ENCODE measurements around the gene SGO1.
A peak's percentile ranks its signal among the peaks of the same experiment; 100 is the strongest.
"Not testable (repeated sequence)": the region's sequence is repeated elsewhere in the genome, so short reads cannot be mapped to it uniquely, and the experiment has no call there.

The SGO1 gene

DNA sequence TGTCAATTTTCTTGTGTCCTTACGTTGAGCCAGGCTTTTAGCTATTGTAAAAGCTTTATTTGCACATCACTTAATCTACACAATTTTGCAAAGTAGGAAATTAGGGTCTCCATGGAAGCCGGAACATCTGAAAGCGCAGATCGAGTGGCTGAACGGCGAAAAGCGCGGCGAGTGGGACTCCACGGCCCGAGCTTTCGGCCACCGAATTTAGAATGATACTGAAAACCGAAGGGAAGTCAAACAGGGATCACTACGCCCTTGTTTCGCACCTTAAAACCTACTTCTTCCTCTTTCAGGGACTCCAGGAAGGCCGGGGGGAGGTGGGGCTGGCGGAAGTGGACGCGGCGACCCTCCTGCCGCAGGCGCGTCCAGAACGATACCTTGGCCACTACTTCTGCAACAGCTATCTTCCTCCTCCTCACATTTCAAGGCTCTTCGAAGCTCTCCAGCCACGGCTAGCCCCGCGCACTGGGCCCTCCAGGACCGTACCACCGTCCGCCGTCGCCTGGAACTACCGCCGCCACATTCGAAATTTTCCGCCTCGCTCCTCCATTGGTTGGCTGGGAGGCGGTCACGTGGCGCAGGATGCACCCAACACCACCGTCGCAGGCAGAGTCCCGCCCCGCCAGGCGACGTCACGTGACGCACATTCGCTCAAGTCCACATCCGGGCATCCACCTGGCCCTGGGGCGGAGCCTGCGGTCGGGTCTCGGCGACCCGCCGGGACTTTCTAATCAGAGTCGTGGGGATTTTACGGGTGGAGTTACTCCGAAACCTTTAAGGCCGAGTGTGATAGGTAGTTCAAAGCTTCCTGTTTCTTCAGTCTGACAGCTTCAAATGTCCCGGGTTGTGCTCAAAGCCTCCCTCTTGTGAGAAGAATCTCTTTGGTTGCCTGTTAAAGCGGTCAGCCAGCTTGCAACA, at the start of gene SGO1:
Gene SGO1 (minus strand): TSS at position 528 of the 921 bp plus-strand sequence. CDS start 2,179 bp downstream, outside the sequence.
- peak; percentile 99 for DNase-seq (ENCODE audit: low spot score)

DNA sequence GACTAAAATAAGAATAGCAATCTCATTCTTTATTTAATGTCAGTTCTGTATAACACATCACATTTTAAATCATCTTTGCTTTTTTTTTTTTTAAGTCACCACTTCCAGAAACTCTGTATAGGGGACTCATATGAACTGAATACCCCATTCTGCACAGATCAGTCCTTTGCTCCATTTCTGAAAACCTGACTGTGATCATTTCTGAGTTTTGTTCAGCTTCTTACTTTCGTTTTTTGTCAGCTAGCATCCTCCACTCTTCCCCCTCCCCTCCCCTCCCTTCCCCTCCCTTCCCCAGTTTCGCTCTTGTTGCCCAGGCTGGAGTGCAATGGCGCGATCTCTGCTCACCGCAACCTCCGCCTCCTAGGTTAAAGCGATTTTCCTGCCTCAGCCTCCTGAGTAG, 49.8 kb upstream of the SGO1 start:
- no peak for DNase-seq (ENCODE audit: low spot score)

- DNase-seq (ENCODE audit: low spot score), result no peak
Measured at GRCh38 chr3:20232906-20233780, 47.1 kb upstream of the SGO1 start.

- DNase-seq (ENCODE audit: low spot score), result no peak
Measured at GRCh38 chr3:20230954-20231353, 44.9 kb upstream of the SGO1 start.

DNA sequence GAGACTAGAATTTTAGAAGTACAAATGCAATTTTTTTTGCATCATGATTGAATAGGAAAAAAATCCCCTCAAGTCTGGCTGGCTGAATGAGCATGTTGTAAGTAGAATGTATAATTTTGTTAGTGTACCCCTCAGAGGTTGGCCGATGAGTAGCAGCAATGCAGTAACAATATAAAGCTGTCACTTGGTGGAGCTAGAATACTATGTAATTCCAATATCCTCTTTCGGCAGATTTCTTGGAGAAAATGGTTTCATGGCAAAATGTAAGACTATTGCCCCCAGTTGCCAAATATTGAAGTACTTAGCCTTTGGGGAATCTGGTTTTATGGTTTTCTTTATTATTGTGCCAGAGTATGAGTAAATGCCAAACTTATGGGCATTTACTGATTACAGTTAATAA, 39.8 kb upstream of the SGO1 start:
- DNase-seq (ENCODE audit: low spot score), result no peak

DNA sequence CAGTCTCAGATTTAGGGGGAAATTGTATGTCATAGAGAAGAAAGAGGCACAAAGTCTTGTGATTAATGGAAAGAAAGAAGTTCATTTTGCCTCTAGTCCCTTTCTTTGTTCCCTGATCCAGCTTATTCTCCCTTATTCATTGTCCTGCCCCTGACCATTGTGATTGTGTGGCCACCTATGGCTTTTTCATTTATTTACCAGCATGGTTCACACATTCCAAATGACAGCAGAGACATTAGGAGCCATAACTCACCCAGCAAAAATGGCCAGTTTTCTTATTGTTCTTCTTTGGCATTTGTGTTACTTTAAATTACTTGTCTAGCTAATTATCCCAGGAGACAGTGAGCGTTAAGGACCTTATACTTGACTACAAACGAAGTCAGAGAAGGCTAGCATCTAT, 36.3 kb upstream of the SGO1 start:
- DNase-seq (ENCODE audit: low spot score), result no peak

DNA sequence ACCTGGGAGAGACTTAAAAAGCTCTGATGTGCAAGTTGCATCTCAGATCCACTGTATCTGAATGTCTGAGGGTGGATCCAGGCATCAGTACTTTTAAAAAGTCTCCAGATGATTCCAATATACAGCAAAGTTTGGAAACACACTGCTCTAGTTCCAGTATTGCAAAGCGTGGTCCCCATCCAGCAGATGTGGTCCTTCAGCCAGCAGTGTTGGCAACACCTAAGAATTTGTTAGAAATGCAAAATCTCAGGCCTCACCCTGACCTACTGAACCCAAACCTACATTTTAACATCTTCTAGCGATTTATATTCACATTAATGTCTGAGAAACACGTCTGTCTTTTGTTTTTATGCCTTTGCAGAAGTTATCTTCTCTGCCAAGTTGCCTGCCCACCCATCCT, 32.2 kb upstream of the SGO1 start:
- no peak for DNase-seq (ENCODE audit: low spot score)

DNA sequence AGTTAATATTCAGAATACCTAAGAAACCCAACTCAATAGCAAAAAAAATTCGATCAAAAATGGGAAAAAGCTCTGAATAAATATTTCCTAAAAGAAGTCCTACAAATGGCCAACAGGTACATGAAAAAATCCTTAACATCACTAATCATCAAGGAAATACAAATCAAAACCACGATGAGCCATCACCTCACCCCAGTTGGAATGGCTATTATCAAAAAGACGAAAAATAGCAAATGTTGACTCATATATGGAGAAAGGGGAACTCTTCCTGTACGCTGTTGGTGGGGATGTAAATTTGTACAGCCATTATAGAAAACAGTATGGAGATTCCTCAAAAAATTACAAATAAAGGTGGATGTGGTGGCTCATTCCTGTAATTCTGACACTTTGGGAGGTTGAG, 29.6 kb upstream of the SGO1 start:
- DNase-seq (ENCODE audit: low spot score), result no peak

DNA sequence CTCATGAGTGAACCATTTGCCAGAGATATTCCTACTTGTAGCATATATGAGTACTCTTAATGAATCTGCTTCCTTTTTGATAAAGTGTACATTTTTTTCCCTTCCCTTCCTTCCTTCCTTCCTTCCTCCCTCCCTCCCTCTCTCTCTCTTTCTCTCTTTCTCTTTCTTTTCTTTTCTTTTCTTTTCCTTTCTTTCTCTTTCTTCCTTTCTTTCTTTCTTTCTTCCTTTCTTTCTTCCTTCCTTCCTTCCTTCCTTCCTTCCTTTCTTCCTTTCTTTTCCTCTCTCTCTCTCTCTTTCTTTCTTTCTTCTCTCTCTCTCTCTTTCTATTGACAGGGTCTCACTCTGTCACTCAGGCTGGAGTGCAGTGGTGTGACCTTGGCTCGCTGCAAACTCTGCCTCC, 27.5 kb upstream of the SGO1 start:
- DNase-seq (ENCODE audit: low spot score), result not testable (repeated sequence)

DNA sequence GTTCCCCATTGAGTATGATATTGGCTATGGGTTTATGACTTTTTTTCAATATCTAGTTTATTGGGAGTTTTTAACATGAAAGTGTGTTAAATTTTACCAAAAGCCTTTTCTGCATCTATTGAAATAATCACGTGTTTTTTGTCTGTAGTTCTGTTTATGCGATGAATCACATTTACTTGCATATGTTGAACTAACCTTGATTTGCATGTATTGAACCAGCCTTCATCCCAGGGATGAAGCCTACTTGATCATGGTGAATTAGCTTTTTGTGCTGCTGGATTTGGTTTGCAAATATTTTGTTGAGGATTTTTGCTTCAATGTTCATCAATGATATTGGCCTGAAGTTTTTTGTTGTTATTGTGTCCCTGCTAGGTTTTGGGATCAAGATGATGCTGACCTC, 21.9 kb upstream of the SGO1 start:
- not testable (repeated sequence) for DNase-seq (ENCODE audit: low spot score)

DNA sequence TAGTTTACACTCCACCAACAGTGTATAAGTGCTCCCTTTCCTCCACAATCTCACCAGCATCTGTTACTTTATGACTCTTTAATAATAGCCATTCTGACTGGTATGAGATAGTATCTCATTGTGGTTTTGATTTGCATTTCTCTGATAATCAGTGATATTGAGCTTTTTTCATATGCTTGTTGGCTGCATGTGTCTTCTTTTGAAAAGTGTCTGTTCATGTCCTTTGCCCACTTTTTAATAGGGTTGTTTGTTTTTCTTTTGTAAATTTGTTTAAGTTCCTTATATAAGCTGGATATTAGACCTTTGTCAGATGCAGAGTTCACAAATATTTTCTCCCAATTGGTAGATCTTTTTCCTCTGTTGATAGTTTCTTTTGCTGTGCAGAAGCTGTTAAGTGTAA, 19.9 kb upstream of the SGO1 start:
- DNase-seq (ENCODE audit: low spot score), result not testable (repeated sequence)

DNA sequence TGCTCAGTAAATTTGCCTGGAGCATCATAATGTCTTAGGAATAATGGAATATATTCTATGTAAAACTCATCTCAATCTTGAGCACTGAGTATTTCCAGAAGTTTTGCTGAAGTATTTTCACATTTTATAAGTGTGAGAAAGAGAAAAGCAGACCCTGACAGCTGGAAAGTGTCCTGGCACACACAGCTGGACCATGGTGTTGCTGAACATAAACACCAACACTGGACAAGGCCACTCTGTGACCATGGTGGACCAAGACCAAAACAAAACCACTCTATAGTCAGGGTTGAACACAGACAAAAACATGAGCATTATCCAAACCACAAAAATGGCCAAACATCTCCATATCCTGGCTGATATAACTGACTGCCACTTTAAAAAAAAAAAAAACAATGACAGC, 15.1 kb upstream of the SGO1 start:
- no peak for DNase-seq (ENCODE audit: low spot score)

DNA sequence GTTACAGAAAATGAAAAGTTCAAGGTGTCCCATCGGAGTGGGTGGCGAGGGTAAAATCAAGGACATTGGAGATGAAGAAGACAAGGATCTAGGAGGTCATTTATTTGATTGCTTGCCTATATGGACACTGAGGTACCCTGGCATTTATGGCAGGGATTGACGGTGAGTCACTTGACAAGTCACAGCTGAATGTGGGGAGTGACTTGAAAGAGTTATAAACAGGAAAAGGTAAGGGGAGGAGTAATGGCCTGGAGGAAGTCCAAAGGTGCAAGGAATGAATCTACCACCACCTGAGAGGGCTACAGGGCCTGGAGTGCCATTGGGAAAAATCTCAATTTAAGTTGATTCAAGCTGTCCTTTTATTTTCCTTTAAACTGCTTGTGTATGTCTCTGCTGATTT, 11.8 kb upstream of the SGO1 start:
- no peak for DNase-seq (ENCODE audit: low spot score)

DNA sequence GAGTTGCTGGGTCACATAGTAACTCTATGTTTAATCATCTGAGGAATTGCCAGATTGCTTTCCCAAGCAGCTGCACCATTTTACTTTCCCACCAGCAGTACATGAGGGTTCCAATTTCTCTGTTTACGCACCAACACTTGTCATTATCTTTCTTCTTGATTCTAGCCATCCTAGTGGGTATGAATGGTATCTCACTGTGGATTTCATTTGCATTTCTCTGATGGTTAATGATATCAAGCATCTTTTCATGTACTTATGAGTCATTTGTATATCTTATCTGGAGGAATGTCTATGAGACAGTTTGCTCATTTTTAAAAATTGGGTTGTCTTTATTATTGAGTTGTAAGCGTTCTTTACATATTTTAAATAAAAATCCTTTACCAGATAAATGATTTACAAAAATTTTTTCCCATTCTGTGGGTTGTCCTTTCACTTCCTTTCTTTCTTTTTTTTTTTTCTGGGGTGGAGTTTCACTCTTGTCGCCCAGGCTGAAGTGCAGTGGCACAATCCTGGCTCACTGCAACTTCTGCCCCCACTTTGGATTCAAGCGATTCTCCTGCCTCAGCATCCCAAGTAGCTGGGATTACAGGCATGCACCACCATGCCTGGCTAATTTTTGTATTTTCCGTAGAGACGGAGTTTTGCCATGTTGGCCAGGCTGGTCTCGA, 8.9 kb upstream of the SGO1 start:
- no peak for DNase-seq (ENCODE audit: low spot score)

DNA sequence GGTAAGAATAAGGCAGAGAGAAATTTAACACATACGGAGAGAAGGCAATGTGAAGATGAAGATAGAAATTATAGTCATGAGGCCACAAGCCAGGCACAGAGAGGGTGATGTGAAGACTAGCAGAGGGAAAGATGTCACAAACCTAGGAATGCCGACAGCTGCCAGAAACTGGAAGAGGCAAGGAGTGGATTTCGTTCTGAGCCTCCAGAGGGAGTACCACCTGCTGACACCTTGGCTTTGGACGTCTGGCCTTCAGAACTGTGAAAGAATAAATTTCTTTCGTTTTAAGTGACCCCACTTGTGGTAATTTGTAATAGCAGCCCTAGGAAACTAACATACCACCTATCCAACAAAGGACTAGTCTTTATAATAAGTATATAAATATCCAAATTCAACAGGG, 5.0 kb upstream of the SGO1 start:
- no peak for DNase-seq (ENCODE audit: low spot score)

GRCh38 chr3:20186600-20187004, 596 bp upstream of the SGO1 start:
- no peak for DNase-seq (ENCODE audit: low spot score)

- no peak for DNase-seq (ENCODE audit: low spot score)
Measured at GRCh38 chr3:20185331-20185678, 701 bp downstream of the SGO1 start.

GRCh38 chr3:20182206-20182605, 3.8 kb downstream of the SGO1 start:
- DNase-seq (ENCODE audit: low spot score), result no peak

GRCh38 chr3:20181276-20181675, 4.7 kb downstream of the SGO1 start:
- DNase-seq (ENCODE audit: low spot score), result no peak

GRCh38 chr3:20173844-20174410, 12.1 kb downstream of the SGO1 start:
- DNase-seq (ENCODE audit: low spot score), result no peak

GRCh38 chr3:20161714-20162113, 24.3 kb downstream of the SGO1 start:
- no peak for DNase-seq (ENCODE audit: low spot score)

DNA sequence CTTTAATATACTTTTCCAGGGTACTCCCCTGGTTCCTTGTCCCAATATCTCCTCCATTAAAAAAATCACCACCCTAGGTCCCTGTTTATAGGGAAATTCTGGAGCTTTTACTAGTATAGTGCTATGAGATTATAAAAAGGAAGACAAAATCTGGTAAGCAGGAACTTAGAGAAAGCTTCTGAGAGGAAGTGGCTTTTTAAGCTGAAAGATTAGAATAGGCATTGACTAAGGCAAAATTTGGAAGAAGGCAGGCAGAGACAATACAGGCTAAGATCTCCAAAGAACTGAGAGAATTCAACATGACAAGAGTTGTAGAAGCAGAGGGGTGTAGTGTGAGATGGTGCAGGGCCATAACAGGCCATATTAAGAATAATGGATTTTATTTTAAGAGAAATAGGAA, 25.8 kb downstream of the SGO1 start:
- no peak for DNase-seq (ENCODE audit: low spot score)
